Measurements from ENCODE around the gene B3GNT3. TPM values are rescaled to one million over a fixed set of nuclear protein-coding genes. Genes with fewer than 3 reads are reported as not detected.

Gene B3GNT3
- total and polyA plus RNA-seq, 2 of the 13 experiments (the other 11 are each of a cell fraction or from before 2014, with no cell fraction given): 0.86 to 4.0 TPM

- TF ChIP-seq ZNF468 (CRISPR knock-in tag; IDR thresholded peaks at IDR 0.05) (no peak), KLF16 (CRISPR knock-in tag; IDR thresholded peaks at IDR 0.05) (0 out of 4 replicates have a peak, but pooled peaks of 1 of the 2 experiments have one; percentile 21), NCOR1 (IDR thresholded peaks at IDR 0.05; ENCODE audit: borderline replicate concordance, low read length) (peak; percentile 42; the same call in 1 of the 2 replicates), ZBTB7B (CRISPR knock-in tag; IDR thresholded peaks at IDR 0.05) (peak; percentile 41; the same call in 1 of the 2 replicates), ZNF569 (CRISPR knock-in tag; IDR thresholded peaks at IDR 0.05; ENCODE audit: borderline replicate concordance) (no peak), PAWR (CRISPR knock-in tag; IDR thresholded peaks at IDR 0.05; ENCODE audit: borderline replicate concordance) (no peak), TOPORS (CRISPR knock-in tag; IDR thresholded peaks at IDR 0.05) (no peak), E2F2 (CRISPR knock-in tag; IDR thresholded peaks at IDR 0.05; ENCODE audit: borderline replicate concordance) (no peak), RORA (CRISPR knock-in tag; IDR thresholded peaks at IDR 0.05) (no peak), ZNF326 (CRISPR knock-in tag; IDR thresholded peaks at IDR 0.05; ENCODE audit: borderline replicate concordance) (no peak), HOXA3 (CRISPR knock-in tag; IDR thresholded peaks at IDR 0.05) (peak; percentile 85), ZNF543 (CRISPR knock-in tag; IDR thresholded peaks at IDR 0.05) (no peak), HMGA1 (CRISPR knock-in tag; conservative IDR thresholded peaks at IDR 0.05) (no peak), ZNF510 (CRISPR knock-in tag; IDR thresholded peaks at IDR 0.05; ENCODE audit: low read depth) (no peak), ZNF253 (CRISPR knock-in tag; IDR thresholded peaks at IDR 0.05; ENCODE audit: borderline replicate concordance) (no peak)
- TF ChIP-seq, protein P1, sequence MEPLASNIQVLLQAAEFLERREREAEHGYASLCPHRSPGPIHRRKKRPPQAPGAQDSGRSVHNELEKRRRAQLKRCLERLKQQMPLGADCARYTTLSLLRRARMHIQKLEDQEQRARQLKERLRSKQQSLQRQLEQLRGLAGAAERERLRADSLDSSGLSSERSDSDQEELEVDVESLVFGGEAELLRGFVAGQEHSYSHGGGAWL (CRISPR knock-in tag; IDR thresholded peaks at IDR 0.05): 0 out of 2 replicates have a peak, but pooled peaks have one; percentile 27
Measured at GRCh38 chr19:17765069-17765618, 29.8 kb upstream of the B3GNT3 start (continued).

Measured in HepG2 (cell line).